SK-N-SH (cell line): ENCODE results near the gene AP3D1.

Source experiments
- CHD2 ChIP-seq: fragments of 150-350 bp; IDR thresholded peaks from 2 replicates; pipeline ENCODE4 v1.6.1; 2018; ENCODE audit warnings: low read length; ENCODE audit not compliant: partially characterized antibody
- EP300 ChIP-seq, 2 experiments: IDR thresholded peaks; 2 replicates each; pipeline versions ENCODE4 v1.4.0 to v1.6.1; 2012; ENCODE audit warnings: borderline replicate concordance in 1 of 2, low read depth in 1 of 2, low read length in 1 of 2
- EZH2phosphoT487 ChIP-seq: fragments of 200-600 bp; sonication (generic); IDR thresholded peaks from 2 replicates; pipeline ENCODE4 v1.6.1; 2017; ENCODE audit warnings: low read depth, mixed run types, mild to moderate bottlenecking, antibody characterized with exemption, moderate library complexity, borderline replicate concordance
- FOSL2 ChIP-seq: IDR thresholded peaks from 2 replicates; pipeline ENCODE4 v1.4.0; 2012; ENCODE audit warnings: low read depth, mild to moderate bottlenecking, moderate library complexity, borderline replicate concordance
- POLR2AphosphoS5 ChIP-seq: IDR thresholded peaks from 2 replicates; pipeline ENCODE4 v1.6.1; 2012; ENCODE audit warnings: low read depth, low read length
- YY1 ChIP-seq: IDR thresholded peaks from 2 replicates; pipeline ENCODE4 v1.4.0; 2012; ENCODE audit warnings: low read depth, mild to moderate bottlenecking
- TF ChIP-seq, protein P1 (sequence below): fragments of 200-600 bp; sonication (generic); IDR thresholded peaks from 2 replicates; pipeline ENCODE4 v1.6.1; 2017; ENCODE audit warnings: antibody characterized with exemption, mild to moderate bottlenecking, moderate library complexity
- TF ChIP-seq, protein P2 (sequence below): IDR thresholded peaks from 2 replicates; pipeline ENCODE4 v1.4.0; 2012; ENCODE audit warnings: low read depth, borderline replicate concordance
- TF ChIP-seq, protein P3 (sequence below): IDR thresholded peaks from 2 replicates; pipeline ENCODE4; 2012
- TF ChIP-seq, protein P4 (sequence below): IDR thresholded peaks from 2 replicates; pipeline ENCODE4 v1.4.0; 2012; ENCODE audit warnings: low read depth
- TF ChIP-seq, protein P5 (sequence below): fragments of 150-350 bp; IDR thresholded peaks from 2 replicates; pipeline ENCODE4 v1.6.1; 2016; ENCODE audit warnings: mild to moderate bottlenecking, low read depth, low read length

DNA sequence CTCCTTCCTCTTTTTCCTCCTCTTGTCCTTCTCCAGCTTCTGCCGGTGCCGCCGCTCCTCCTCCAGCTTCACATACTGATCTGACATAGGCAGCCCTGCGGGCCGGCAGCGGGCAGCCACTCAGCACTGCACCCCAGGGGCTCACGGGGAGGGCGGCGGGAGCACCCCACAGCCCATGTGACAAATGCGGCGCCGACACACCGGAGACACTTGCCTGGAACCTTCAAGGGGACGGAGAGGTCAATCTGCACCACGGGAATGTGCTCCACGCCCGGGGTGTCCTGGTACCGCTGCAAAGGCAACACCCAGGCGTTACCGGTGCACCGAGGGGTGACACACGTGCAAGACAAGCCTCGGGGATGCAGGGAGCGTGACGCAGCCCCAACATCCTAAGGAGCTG lies 36.0 kb downstream of the AP3D1 start:
- TF ChIP-seq EZH2phosphoT487 = no peak
- TF ChIP-seq YY1 = no peak
- no peak for TF ChIP-seq EP300 (IDR thresholded peaks at IDR 0.05; ENCODE audit: borderline replicate concordance in 1 of 2, low read depth in 1 of 2, low read length in 1 of 2)
- no peak for TF ChIP-seq POLR2AphosphoS5
- TF ChIP-seq, protein P1, sequence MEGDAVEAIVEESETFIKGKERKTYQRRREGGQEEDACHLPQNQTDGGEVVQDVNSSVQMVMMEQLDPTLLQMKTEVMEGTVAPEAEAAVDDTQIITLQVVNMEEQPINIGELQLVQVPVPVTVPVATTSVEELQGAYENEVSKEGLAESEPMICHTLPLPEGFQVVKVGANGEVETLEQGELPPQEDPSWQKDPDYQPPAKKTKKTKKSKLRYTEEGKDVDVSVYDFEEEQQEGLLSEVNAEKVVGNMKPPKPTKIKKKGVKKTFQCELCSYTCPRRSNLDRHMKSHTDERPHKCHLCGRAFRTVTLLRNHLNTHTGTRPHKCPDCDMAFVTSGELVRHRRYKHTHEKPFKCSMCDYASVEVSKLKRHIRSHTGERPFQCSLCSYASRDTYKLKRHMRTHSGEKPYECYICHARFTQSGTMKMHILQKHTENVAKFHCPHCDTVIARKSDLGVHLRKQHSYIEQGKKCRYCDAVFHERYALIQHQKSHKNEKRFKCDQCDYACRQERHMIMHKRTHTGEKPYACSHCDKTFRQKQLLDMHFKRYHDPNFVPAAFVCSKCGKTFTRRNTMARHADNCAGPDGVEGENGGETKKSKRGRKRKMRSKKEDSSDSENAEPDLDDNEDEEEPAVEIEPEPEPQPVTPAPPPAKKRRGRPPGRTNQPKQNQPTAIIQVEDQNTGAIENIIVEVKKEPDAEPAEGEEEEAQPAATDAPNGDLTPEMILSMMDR = no peak
- TF ChIP-seq, protein P2, sequence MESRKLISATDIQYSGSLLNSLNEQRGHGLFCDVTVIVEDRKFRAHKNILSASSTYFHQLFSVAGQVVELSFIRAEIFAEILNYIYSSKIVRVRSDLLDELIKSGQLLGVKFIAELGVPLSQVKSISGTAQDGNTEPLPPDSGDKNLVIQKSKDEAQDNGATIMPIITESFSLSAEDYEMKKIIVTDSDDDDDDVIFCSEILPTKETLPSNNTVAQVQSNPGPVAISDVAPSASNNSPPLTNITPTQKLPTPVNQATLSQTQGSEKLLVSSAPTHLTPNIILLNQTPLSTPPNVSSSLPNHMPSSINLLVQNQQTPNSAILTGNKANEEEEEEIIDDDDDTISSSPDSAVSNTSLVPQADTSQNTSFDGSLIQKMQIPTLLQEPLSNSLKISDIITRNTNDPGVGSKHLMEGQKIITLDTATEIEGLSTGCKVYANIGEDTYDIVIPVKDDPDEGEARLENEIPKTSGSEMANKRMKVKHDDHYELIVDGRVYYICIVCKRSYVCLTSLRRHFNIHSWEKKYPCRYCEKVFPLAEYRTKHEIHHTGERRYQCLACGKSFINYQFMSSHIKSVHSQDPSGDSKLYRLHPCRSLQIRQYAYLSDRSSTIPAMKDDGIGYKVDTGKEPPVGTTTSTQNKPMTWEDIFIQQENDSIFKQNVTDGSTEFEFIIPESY = no peak
- TF ChIP-seq FOSL2 = no peak
- TF ChIP-seq CHD2 = no peak
- TF ChIP-seq, protein P3, sequence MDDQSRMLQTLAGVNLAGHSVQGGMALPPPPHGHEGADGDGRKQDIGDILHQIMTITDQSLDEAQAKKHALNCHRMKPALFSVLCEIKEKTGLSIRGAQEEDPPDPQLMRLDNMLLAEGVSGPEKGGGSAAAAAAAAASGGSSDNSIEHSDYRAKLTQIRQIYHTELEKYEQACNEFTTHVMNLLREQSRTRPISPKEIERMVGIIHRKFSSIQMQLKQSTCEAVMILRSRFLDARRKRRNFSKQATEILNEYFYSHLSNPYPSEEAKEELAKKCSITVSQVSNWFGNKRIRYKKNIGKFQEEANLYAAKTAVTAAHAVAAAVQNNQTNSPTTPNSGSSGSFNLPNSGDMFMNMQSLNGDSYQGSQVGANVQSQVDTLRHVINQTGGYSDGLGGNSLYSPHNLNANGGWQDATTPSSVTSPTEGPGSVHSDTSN = no peak
- TF ChIP-seq, protein P4, sequence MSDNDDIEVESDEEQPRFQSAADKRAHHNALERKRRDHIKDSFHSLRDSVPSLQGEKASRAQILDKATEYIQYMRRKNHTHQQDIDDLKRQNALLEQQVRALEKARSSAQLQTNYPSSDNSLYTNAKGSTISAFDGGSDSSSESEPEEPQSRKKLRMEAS = no peak
- TF ChIP-seq, protein P5, sequence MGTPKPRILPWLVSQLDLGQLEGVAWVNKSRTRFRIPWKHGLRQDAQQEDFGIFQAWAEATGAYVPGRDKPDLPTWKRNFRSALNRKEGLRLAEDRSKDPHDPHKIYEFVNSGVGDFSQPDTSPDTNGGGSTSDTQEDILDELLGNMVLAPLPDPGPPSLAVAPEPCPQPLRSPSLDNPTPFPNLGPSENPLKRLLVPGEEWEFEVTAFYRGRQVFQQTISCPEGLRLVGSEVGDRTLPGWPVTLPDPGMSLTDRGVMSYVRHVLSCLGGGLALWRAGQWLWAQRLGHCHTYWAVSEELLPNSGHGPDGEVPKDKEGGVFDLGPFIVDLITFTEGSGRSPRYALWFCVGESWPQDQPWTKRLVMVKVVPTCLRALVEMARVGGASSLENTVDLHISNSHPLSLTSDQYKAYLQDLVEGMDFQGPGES = no peak
